ENCODE data around the gene CLEC4D. TPM values are rescaled to one million over a fixed set of nuclear protein-coding genes. Genes with fewer than 3 reads are reported as not detected.

Gene CLEC4D
- total and polyA plus RNA-seq, 4 donors: 0.08 to 0.67 (median 0.46) TPM

DNA sequence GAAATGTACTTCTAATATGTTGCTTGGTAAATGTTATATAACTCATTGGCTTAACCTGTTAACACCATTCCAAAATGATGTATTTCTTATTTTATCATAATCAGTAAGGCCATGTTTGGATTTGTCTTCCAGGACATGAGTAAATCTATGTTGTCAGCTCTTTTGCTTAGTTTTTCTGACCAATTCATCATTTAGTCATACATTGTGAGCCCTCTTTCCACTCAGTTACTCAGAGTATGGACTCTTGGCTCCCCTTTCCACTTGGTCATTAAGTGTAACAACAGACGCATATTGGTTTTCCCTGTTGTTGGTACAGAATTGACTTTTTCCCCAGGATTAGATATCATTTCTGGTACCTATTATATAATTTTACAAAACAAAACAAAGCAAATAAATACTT is 9.0 kb upstream of the CLEC4D start (continued):
- TF ChIP-seq, protein P1, sequence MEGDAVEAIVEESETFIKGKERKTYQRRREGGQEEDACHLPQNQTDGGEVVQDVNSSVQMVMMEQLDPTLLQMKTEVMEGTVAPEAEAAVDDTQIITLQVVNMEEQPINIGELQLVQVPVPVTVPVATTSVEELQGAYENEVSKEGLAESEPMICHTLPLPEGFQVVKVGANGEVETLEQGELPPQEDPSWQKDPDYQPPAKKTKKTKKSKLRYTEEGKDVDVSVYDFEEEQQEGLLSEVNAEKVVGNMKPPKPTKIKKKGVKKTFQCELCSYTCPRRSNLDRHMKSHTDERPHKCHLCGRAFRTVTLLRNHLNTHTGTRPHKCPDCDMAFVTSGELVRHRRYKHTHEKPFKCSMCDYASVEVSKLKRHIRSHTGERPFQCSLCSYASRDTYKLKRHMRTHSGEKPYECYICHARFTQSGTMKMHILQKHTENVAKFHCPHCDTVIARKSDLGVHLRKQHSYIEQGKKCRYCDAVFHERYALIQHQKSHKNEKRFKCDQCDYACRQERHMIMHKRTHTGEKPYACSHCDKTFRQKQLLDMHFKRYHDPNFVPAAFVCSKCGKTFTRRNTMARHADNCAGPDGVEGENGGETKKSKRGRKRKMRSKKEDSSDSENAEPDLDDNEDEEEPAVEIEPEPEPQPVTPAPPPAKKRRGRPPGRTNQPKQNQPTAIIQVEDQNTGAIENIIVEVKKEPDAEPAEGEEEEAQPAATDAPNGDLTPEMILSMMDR (IDR thresholded peaks at IDR 0.05; ENCODE audit: low read depth, low read length, missing input control): no peak
- TF ChIP-seq RAD21 (IDR thresholded peaks at IDR 0.05) (no peak), FOXA2 (IDR thresholded peaks at IDR 0.05) (no peak), HNF4A (conservative IDR thresholded peaks at IDR 0.05) (no peak)

DNA sequence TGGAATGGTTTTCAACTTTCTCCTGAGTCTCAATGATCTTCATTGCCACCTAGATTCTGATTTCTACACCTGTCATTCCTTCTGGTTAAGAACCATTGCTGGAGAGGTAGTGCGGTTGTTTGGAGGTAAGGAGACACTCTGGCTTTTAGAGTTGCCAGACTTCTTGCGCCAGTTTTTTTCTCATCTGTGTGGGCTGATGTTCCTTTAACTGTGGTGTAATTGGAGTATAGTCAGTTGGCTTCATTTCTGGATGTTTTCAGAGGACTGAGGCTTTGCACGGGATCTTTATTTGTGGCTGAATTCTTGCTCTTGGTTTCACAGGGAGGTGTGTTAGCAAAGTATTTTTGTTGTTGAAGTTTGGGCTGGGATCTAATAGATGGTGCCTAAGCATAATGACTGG is 5.7 kb upstream of the CLEC4D start:
- no peak for DNase-seq (ENCODE audit: low spot score)
- TF ChIP-seq SP1 (IDR thresholded peaks at IDR 0.05) (no peak), RXRA (IDR thresholded peaks at IDR 0.05) (no peak), GABPA (IDR thresholded peaks at IDR 0.05 in 1 of 2, conservative IDR thresholded peaks at IDR 0.05 in 1 of 2) (no peak), HNF4G (IDR thresholded peaks at IDR 0.05) (no peak), NR2F2 (IDR thresholded peaks at IDR 0.05) (no peak), YY1 (IDR thresholded peaks at IDR 0.05) (no peak), TAF1 (conservative IDR thresholded peaks at IDR 0.05) (no peak), EGR1 (IDR thresholded peaks at IDR 0.05; ENCODE audit: low read depth in 2 of 2) (no peak), FOXA2 (IDR thresholded peaks at IDR 0.05) (no peak), RAD21 (IDR thresholded peaks at IDR 0.05) (no peak), FOXA1 (IDR thresholded peaks at IDR 0.05) (no peak)
- TF ChIP-seq, protein P2, sequence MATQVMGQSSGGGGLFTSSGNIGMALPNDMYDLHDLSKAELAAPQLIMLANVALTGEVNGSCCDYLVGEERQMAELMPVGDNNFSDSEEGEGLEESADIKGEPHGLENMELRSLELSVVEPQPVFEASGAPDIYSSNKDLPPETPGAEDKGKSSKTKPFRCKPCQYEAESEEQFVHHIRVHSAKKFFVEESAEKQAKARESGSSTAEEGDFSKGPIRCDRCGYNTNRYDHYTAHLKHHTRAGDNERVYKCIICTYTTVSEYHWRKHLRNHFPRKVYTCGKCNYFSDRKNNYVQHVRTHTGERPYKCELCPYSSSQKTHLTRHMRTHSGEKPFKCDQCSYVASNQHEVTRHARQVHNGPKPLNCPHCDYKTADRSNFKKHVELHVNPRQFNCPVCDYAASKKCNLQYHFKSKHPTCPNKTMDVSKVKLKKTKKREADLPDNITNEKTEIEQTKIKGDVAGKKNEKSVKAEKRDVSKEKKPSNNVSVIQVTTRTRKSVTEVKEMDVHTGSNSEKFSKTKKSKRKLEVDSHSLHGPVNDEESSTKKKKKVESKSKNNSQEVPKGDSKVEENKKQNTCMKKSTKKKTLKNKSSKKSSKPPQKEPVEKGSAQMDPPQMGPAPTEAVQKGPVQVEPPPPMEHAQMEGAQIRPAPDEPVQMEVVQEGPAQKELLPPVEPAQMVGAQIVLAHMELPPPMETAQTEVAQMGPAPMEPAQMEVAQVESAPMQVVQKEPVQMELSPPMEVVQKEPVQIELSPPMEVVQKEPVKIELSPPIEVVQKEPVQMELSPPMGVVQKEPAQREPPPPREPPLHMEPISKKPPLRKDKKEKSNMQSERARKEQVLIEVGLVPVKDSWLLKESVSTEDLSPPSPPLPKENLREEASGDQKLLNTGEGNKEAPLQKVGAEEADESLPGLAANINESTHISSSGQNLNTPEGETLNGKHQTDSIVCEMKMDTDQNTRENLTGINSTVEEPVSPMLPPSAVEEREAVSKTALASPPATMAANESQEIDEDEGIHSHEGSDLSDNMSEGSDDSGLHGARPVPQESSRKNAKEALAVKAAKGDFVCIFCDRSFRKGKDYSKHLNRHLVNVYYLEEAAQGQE (IDR thresholded peaks at IDR 0.05): no peak
- TF ChIP-seq, protein P3, sequence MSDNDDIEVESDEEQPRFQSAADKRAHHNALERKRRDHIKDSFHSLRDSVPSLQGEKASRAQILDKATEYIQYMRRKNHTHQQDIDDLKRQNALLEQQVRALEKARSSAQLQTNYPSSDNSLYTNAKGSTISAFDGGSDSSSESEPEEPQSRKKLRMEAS (IDR thresholded peaks at IDR 0.05): no peak
- TF ChIP-seq, protein P4, sequence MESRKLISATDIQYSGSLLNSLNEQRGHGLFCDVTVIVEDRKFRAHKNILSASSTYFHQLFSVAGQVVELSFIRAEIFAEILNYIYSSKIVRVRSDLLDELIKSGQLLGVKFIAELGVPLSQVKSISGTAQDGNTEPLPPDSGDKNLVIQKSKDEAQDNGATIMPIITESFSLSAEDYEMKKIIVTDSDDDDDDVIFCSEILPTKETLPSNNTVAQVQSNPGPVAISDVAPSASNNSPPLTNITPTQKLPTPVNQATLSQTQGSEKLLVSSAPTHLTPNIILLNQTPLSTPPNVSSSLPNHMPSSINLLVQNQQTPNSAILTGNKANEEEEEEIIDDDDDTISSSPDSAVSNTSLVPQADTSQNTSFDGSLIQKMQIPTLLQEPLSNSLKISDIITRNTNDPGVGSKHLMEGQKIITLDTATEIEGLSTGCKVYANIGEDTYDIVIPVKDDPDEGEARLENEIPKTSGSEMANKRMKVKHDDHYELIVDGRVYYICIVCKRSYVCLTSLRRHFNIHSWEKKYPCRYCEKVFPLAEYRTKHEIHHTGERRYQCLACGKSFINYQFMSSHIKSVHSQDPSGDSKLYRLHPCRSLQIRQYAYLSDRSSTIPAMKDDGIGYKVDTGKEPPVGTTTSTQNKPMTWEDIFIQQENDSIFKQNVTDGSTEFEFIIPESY (IDR thresholded peaks at IDR 0.05): no peak
- TF ChIP-seq, protein P5, sequence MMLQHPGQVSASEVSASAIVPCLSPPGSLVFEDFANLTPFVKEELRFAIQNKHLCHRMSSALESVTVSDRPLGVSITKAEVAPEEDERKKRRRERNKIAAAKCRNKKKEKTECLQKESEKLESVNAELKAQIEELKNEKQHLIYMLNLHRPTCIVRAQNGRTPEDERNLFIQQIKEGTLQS (IDR thresholded peaks at IDR 0.05): no peak
- TF ChIP-seq, protein P1 (IDR thresholded peaks at IDR 0.05; ENCODE audit: low read depth, low read length, missing input control): no peak
- H3K27me3 ChIP-seq (ENCODE audit: control insufficient read depth in 4 of 4, insufficient read depth in 4 of 4, low read length in 3 of 4): no peaks in the 10 kb centered on the region
- no peak overlapping the region for H3K9ac ChIP-seq (ENCODE audit: low read depth in 1 of 2, low read length in 2 of 2)
- H3K9me3 ChIP-seq (ENCODE audit: control insufficient read depth in 4 of 4, low read length in 3 of 4): no peaks in the 10 kb centered on the region
- no peaks in the 10 kb centered on the region for H3K36me3 ChIP-seq (ENCODE audit: control insufficient read depth in 4 of 4, insufficient read depth in 3 of 4, low read depth in 1 of 4, low read length in 3 of 4)
- no peaks in the 10 kb centered on the region for H3K4me1 ChIP-seq (ENCODE audit: control insufficient read depth in 4 of 4, insufficient read depth in 4 of 4, low read length in 3 of 4)
- H3K4me3 ChIP-seq (ENCODE audit: low read depth in 1 of 3, low read length in 3 of 3): no peak overlapping the region
- no peak overlapping the region for H3K27ac ChIP-seq (ENCODE audit: low read depth in 1 of 2, low read length in 2 of 2)
- 87% methylated on average over 3 of the region's 3 CpGs for WGBS
